NCI-H345 treated with DMSO at 0.1 percent for 48 hours (cell line): Measurements from ENCODE around the gene CFAP74.
"Not testable (repeated sequence)": the region's sequence is repeated elsewhere in the genome, so short reads cannot be mapped to it uniquely, and the experiment has no call there.

Source experiments
- DNase-seq: peaks from one replicate; lab custom pipeline; 2025; ENCODE audit not compliant: unreplicated experiment; lab: John Stamatoyannopoulos, UW

The CFAP74 gene

GRCh38 chr1:1954831-1955441 lies 48.6 kb downstream of the CFAP74 start:
- no peak for DNase-seq

GRCh38 chr1:1954015-1954414 lies 49.6 kb downstream of the CFAP74 start:
- DNase-seq: no peak

- DNase-seq: no peak
Observed at GRCh38 chr1:1950940-1951339, 52.6 kb downstream of the CFAP74 start.

GRCh38 chr1:1948783-1949182 lies 54.8 kb downstream of the CFAP74 start:
- no peak for DNase-seq

- DNase-seq: no peak
Observed at GRCh38 chr1:1947493-1947892, 56.1 kb downstream of the CFAP74 start.

GRCh38 chr1:1946540-1946939 lies 57.0 kb downstream of the CFAP74 start:
- DNase-seq: no peak

- DNase-seq: no peak
Observed at GRCh38 chr1:1945782-1946393, 57.7 kb downstream of the CFAP74 start.

GRCh38 chr1:1943834-1944570 lies 59.6 kb downstream of the CFAP74 start:
- DNase-seq: peak; percentile 19

- no peak for DNase-seq
Observed at GRCh38 chr1:1942753-1943656, 60.6 kb downstream of the CFAP74 start.

- no peak for DNase-seq
Observed at GRCh38 chr1:1941868-1942752, 61.5 kb downstream of the CFAP74 start.

- DNase-seq: no peak
Observed at GRCh38 chr1:1941211-1941841, 62.3 kb downstream of the CFAP74 start.

GRCh38 chr1:1940123-1940425 lies 63.5 kb downstream of the CFAP74 start:
- no peak for DNase-seq

- DNase-seq: no peak
Observed at GRCh38 chr1:1939296-1940122, 64.1 kb downstream of the CFAP74 start.

GRCh38 chr1:1938613-1939295 lies 64.8 kb downstream of the CFAP74 start:
- DNase-seq: no peak

GRCh38 chr1:1938276-1938573 lies 65.4 kb downstream of the CFAP74 start:
- DNase-seq: no peak

GRCh38 chr1:1937549-1938275 lies 65.9 kb downstream of the CFAP74 start:
- DNase-seq: no peak

GRCh38 chr1:1937061-1937460 lies 66.5 kb downstream of the CFAP74 start:
- no peak for DNase-seq

- DNase-seq: not testable (repeated sequence)
Observed at GRCh38 chr1:1934848-1935247, 68.7 kb downstream of the CFAP74 start.
